CD14-positive monocyte (primary cell): Measurements from ENCODE around the gene C2CD2. TPM values are rescaled to one million over a fixed set of nuclear protein-coding genes. Genes with fewer than 3 reads are reported as not detected.

ENCODE experiments used
- DNase-seq, 3 donors: peaks; one replicate each; pipeline ENCODE4 v3.0.0-alpha.2; 2011 to 2022
- H2AFZ ChIP-seq: 2 replicates; pipeline ENCODE4 v1.6.0; 2012; ENCODE audit warnings: mild to moderate bottlenecking, low read depth, low read length, inconsistent platforms; ENCODE audit not compliant: insufficient read depth, poor library complexity, severe bottlenecking
- H3K27ac ChIP-seq, 2 donors: 1 replicate in 1 of 2; 2 replicates in 1 of 2; pipeline ENCODE4 v1.5.1; 2012 to 2013; ENCODE audit warnings: low read length in 2 of 2, control low read depth in 1 of 2, inconsistent platforms in 1 of 2, low read depth in 1 of 2, mild to moderate bottlenecking in 1 of 2
- H3K27me3 ChIP-seq, 2 donors: one replicate each; pipeline versions ENCODE4 v1.6.0 to v1.6.1; 2011 to 2013; ENCODE audit warnings: low read length in 2 of 2; ENCODE audit not compliant: control insufficient read depth in 2 of 2, insufficient read depth in 2 of 2
- H3K36me3 ChIP-seq, 2 donors: replicated peaks in 1 of 2; 1 replicate in 1 of 2; 2 replicates in 1 of 2; pipeline versions ENCODE4 v1.5.1 to v1.6.1; 2012 to 2013; ENCODE audit warnings: low read length in 2 of 2, control low read depth in 1 of 2, inconsistent platforms in 1 of 2, mild to moderate bottlenecking in 1 of 2; ENCODE audit not compliant: insufficient read depth in 2 of 2, control insufficient read depth in 1 of 2
- H3K4me1 ChIP-seq, 2 donors: 1 replicate in 1 of 2; 2 replicates in 1 of 2; pipeline versions ENCODE4 v1.5.1 to v1.6.1; 2012 to 2013; ENCODE audit warnings: low read length in 2 of 2, control low read depth in 1 of 2, inconsistent platforms in 1 of 2, mild to moderate bottlenecking in 1 of 2, moderate library complexity in 1 of 2; ENCODE audit not compliant: insufficient read depth in 2 of 2, control insufficient read depth in 1 of 2
- H3K4me2 ChIP-seq: replicated peaks from 2 replicates; pipeline ENCODE3; 2012; ENCODE audit warnings: low read length, moderate library complexity, mild to moderate bottlenecking; ENCODE audit not compliant: poor library complexity, severe bottlenecking; ENCODE audit errors: extremely low read depth
- H3K4me3 ChIP-seq, 3 experiments: fragments of 200-600 bp in 1 of 3; sonication (generic) in 1 of 3; replicated peaks in 1 of 3; 1 replicate in 2 of 3; 2 replicates in 1 of 3; pipeline ENCODE4 v1.5.1; 2011 to 2013; ENCODE audit warnings: low read length in 3 of 3, mild to moderate bottlenecking in 3 of 3, control low read depth in 2 of 3, low read depth in 2 of 3, inconsistent platforms in 1 of 3, moderate library complexity in 1 of 3
- H3K79me2 ChIP-seq: 2 replicates; pipeline ENCODE4 v1.6.0; 2012; ENCODE audit warnings: mild to moderate bottlenecking, control low read depth, inconsistent platforms, low read length, moderate library complexity; ENCODE audit not compliant: insufficient read depth
- H3K9ac ChIP-seq: 2 replicates; pipeline ENCODE4 v1.6.0; 2017; ENCODE audit warnings: low read length, mild to moderate bottlenecking; ENCODE audit not compliant: insufficient read depth, poor library complexity, severe bottlenecking
- H3K9me3 ChIP-seq, 2 donors: replicated peaks in 1 of 2; 1 replicate in 1 of 2; 2 replicates in 1 of 2; pipeline versions ENCODE4 v1.5.1 to v1.6.1; 2012 to 2013; ENCODE audit warnings: low read length in 2 of 2, control low read depth in 1 of 2; ENCODE audit not compliant: control insufficient read depth in 1 of 2, insufficient read depth in 1 of 2
- H4K20me1 ChIP-seq: 2 replicates; pipeline ENCODE4 v1.6.0; 2012; ENCODE audit warnings: mild to moderate bottlenecking, low read length, control low read depth, moderate library complexity; ENCODE audit not compliant: insufficient read depth
- H3K27ac Mint-ChIP-seq, 7 donors: one replicate each; pipeline ENCODE4 v1.8.0; 2020; ENCODE audit warnings: mild to moderate bottlenecking in 7 of 7, mixed read lengths in 7 of 7, moderate library complexity in 6 of 7, inconsistent platforms in 2 of 7
- H3K27me3 Mint-ChIP-seq, 3 donors: one replicate each; pipeline ENCODE4 v1.8.0; 2021 to 2022; ENCODE audit warnings: low read depth in 3 of 3, mild to moderate bottlenecking in 3 of 3, mixed read lengths in 3 of 3, moderate library complexity in 3 of 3, inconsistent platforms in 1 of 3
- H3K36me3 Mint-ChIP-seq, 2 donors: one replicate each; pipeline ENCODE4 v1.8.0; 2020; ENCODE audit warnings: mixed read lengths in 2 of 2, inconsistent platforms in 1 of 2, mild to moderate bottlenecking in 1 of 2
- H3K4me1 Mint-ChIP-seq: one replicate; pipeline ENCODE4 v1.8.0; 2020; ENCODE audit warnings: mild to moderate bottlenecking, mixed read lengths
- H3K4me3 Mint-ChIP-seq, 2 donors: one replicate each; pipeline ENCODE4 v1.8.0; 2020; ENCODE audit warnings: mild to moderate bottlenecking in 2 of 2, mixed read lengths in 2 of 2, moderate library complexity in 1 of 2
- H3K9me3 Mint-ChIP-seq, 7 donors: one replicate each; pipeline ENCODE4 v1.8.0; 2020 to 2022; ENCODE audit warnings: mixed read lengths in 7 of 7, mild to moderate bottlenecking in 6 of 7, moderate library complexity in 6 of 7, inconsistent platforms in 2 of 7
- WGBS: methylation state at CpG from one replicate; pipeline ENCODE4 v1.1.5; 2013; ENCODE audit warnings: missing lambda C conversion rate; ENCODE audit not compliant: insufficient coverage; 5-methylcytosine and 5-hydroxymethylcytosine counted together
- intact Hi-C, 2 donors: fragments of 100-400 bp; cut with micrococcal nuclease; formaldehyde crosslinking; loops; one replicate each; pipeline versions ENCODE4 v1.15.0 to v1.15.1; 2023
- polyA plus RNA-seq, 3 donors: library from polyadenylated mRNA; depleted of rRNA in 1 of 3; unstranded in 2 of 3; stranded (reverse) in 1 of 3; fragments of 300-500 nt in 2 of 3; fragments of >200 nt in 1 of 3; fragmentation: Illumina TruSeq in 2 of 3; gene quantifications; 1 replicate in 2 of 3; 2 replicates in 1 of 3; pipeline ENCODE4 v1.2.3, GENCODE V29; 2012 to 2021
- TF ChIP-seq, protein P1 (sequence below): fragments of 200-600 bp; IDR thresholded peaks from one replicate; pipeline ENCODE4 v1.8.0; 2022; ENCODE audit warnings: antibody characterized with exemption, mild to moderate bottlenecking

Gene C2CD2
- polyA plus RNA-seq, 3 donors, result 1.4 to 17.0 (median 3.8) TPM

DNA sequence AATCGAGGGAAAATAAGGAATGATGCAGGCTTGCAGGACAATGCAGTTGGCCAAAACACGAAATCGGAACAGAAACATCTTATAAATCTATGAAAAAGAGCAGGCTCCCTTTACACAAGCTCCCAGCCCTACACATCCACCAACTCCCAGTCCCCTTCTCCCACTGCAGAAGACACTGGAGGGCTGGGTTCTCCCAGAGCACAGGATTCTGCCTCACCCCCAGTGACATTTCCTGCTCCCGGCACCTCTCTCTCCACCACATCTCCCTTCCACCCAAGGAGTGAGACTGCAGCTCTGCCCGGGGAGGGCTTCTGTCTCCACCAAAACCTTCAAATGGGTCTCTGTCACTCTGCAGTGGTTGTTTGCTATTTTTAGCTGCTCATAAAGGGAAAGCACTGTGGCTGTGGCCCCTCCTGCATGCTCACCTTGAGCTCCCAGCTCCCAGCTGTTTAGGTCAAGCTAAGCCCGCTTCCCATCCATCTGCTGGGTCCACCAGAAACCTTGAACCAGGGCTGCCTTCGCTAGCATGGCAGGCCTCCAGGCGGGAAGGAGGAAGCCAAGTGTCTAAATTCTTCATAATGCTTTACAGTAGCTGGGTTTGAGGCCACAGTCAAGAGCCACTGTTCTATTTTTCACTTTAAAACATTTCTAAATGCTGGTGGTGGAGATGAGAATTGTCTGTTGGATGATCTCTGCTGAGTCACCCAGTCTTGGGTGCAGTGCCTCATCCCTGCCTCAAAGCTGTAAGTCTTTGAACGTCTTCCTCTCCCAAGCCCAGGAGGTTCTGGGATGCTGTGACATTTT, 3.3 kb upstream of the C2CD2 start:
- WGBS, result 75% methylated on average over 4 of the region's 9 CpGs

DNA sequence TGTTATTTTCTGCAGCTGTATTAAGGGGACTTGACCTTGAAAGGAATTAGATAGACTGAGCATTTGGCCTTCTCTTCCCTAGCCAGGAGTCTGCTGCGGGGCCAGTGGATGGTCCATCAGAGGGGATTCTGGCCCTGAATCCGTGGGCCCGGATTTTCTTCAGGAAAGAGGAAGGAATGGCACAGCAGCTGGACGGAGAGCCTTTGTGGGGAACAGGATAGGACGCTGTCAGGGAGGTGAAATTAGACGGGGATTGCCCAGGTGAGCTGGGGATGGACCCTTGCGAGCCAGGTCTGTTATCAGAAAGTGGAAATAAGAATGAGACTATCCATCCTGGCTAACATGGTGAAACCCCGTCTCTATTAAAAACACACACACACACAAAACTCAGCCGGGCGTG, 1.7 kb upstream of the C2CD2 start:
- H3K36me3 Mint-ChIP-seq, result peaks cover 0 to 9% of the 10 kb centered on the region in 2 donors
- Histone ChIP-seq H3K27me3 (peaks cover 0 to 3% of the 10 kb centered on the region in 2 donors), H3K79me2 (peaks cover 8% of the 10 kb centered on the region), H3K9ac (no peak overlapping the region), H3K27ac (no peak overlapping the region), H4K20me1 (peaks cover 4% of the 10 kb centered on the region), H3K4me3 (no peak overlapping the region), H3K4me1 (peaks cover 17 to 22% of the 10 kb centered on the region in 2 donors), H3K4me2 (no peak overlapping the region), H2AFZ (no peak overlapping the region), H3K36me3 (no peaks in the 10 kb centered on the region), H3K9me3 (no peaks in the 10 kb centered on the region)
- peak overlapping the region in 1 of 7 donors; percentile 12 for H3K27ac Mint-ChIP-seq
- WGBS, result 92% methylated on average over 6 of the region's 10 CpGs
- intact Hi-C loops, result no loop called here
- peaks cover 24% of the 10 kb centered on the region for H3K4me1 Mint-ChIP-seq
- H3K9me3 Mint-ChIP-seq, result peaks cover 0 to 3% (median 0%) of the 10 kb centered on the region in 7 donors
- DNase-seq, result no peak
- TF ChIP-seq, protein P1, sequence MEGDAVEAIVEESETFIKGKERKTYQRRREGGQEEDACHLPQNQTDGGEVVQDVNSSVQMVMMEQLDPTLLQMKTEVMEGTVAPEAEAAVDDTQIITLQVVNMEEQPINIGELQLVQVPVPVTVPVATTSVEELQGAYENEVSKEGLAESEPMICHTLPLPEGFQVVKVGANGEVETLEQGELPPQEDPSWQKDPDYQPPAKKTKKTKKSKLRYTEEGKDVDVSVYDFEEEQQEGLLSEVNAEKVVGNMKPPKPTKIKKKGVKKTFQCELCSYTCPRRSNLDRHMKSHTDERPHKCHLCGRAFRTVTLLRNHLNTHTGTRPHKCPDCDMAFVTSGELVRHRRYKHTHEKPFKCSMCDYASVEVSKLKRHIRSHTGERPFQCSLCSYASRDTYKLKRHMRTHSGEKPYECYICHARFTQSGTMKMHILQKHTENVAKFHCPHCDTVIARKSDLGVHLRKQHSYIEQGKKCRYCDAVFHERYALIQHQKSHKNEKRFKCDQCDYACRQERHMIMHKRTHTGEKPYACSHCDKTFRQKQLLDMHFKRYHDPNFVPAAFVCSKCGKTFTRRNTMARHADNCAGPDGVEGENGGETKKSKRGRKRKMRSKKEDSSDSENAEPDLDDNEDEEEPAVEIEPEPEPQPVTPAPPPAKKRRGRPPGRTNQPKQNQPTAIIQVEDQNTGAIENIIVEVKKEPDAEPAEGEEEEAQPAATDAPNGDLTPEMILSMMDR, result no peak
- no peak overlapping the region for H3K4me3 Mint-ChIP-seq
- H3K27me3 Mint-ChIP-seq, result peaks cover 4 to 16% (median 8%) of the 10 kb centered on the region in 3 donors

More for the DNA sequence above, 3.3 kb upstream of the C2CD2 start:
- peaks cover 0 to 3% of the 10 kb centered on the region in 2 donors for H3K27me3 ChIP-seq
- H3K27me3 Mint-ChIP-seq, result peaks cover 4 to 20% (median 9%) of the 10 kb centered on the region in 3 donors
- DNase-seq, result peak in 1 of 3 donors; percentile 18
- no peaks in the 10 kb centered on the region for H3K79me2 ChIP-seq
- no peak overlapping the region for H3K27ac ChIP-seq
- H3K9me3 ChIP-seq, result no peaks in the 10 kb centered on the region
- H3K27ac Mint-ChIP-seq, result peak overlapping the region in 1 of 7 donors; percentile 56
- peaks cover 0 to 2% (median 0%) of the 10 kb centered on the region in 7 donors for H3K9me3 Mint-ChIP-seq
- peaks cover 4% of the 10 kb centered on the region for H4K20me1 ChIP-seq
- peaks cover 14 to 17% of the 10 kb centered on the region in 2 donors for H3K4me1 ChIP-seq
- H3K4me3 Mint-ChIP-seq, result no peak overlapping the region
- H3K4me2 ChIP-seq, result no peak overlapping the region
- H3K4me3 ChIP-seq, result no peak overlapping the region
- no peak overlapping the region for H3K9ac ChIP-seq
- H3K36me3 Mint-ChIP-seq, result peaks cover 0 to 3% of the 10 kb centered on the region in 2 donors
- H3K4me1 Mint-ChIP-seq, result peaks cover 22% of the 10 kb centered on the region
- intact Hi-C loops, result no loop called here
- no peak overlapping the region for H2AFZ ChIP-seq
- no peaks in the 10 kb centered on the region for H3K36me3 ChIP-seq
- TF ChIP-seq, protein P1, result no peak
